LNCAP (cell line): ENCODE results near the gene IFT25.

Experiments
- TF ChIP-seq, protein P1 (sequence below): fragments of 450-650 bp; IDR thresholded peaks from 2 replicates; pipeline ENCODE4 v1.5.1; 2017; ENCODE audit warnings: mild to moderate bottlenecking

IFT25 gene

DNA sequence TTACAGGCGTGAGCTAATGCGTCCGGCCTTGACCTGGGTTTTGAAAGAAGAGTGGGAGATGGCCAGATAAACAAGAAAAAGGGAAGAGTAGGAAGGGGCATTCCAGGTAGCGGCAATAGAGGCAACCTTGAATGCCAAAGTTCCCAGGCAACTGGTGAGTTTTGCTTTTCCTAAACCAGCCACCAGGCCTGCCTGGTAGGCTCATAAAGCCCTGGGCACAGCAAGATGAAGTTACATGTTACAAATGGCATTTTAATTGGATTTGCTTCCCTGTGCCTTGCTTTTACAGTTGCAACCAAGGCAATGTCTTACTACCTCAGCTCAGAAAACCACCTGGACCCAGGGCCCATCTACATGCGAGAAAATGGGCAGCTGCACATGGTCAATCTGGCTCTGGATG lies 6.2 kb upstream of the IFT25 start:
- TF ChIP-seq, protein P1, sequence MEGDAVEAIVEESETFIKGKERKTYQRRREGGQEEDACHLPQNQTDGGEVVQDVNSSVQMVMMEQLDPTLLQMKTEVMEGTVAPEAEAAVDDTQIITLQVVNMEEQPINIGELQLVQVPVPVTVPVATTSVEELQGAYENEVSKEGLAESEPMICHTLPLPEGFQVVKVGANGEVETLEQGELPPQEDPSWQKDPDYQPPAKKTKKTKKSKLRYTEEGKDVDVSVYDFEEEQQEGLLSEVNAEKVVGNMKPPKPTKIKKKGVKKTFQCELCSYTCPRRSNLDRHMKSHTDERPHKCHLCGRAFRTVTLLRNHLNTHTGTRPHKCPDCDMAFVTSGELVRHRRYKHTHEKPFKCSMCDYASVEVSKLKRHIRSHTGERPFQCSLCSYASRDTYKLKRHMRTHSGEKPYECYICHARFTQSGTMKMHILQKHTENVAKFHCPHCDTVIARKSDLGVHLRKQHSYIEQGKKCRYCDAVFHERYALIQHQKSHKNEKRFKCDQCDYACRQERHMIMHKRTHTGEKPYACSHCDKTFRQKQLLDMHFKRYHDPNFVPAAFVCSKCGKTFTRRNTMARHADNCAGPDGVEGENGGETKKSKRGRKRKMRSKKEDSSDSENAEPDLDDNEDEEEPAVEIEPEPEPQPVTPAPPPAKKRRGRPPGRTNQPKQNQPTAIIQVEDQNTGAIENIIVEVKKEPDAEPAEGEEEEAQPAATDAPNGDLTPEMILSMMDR = no peak

DNA sequence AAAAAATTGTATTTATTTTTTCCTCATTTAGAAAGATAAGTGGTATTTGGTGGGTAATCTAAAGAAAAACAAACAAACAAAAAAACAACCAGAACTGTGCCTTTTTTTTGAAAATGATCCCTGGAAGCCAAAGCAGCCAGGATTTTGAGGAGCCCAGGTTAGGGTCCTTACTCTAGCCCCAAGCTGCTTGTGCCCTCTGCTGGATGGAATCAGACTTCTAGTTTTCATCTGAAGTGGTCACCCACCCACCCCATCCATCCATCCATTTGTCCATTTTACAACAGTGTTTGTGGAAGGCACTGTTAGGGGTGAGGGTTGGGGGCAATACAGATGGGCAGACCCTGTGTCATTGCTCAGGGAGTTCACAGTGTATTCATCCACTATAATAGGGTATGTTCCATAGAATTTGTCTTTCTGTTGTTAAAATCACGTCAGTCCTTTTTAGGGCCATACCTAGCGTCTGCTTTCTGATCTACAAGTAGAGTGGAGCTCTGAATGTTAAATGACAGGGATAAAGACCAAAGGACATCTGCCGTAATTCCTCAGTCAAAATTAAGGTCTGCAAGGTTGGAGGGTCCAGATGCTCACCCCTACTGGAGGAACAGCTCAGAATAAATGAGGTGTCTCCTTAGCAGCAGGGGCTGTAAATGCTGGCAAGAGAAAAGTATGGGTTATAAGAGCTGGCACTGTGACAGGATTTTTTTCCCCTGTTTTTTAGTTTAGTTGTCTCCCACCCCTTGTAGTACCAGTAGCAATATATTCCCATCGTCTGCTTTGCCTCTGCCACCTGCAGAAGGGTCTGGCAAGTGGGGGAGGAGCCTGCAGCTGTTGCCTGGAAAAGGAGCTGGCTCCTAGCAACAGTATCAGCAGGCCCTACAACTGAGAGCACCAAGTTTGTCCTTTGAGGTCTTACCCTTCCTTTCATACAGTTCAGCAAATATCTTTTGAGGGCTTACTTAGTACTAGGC lies 3.8 kb upstream of the IFT25 start:
- TF ChIP-seq, protein P1 = peak; percentile 58

DNA sequence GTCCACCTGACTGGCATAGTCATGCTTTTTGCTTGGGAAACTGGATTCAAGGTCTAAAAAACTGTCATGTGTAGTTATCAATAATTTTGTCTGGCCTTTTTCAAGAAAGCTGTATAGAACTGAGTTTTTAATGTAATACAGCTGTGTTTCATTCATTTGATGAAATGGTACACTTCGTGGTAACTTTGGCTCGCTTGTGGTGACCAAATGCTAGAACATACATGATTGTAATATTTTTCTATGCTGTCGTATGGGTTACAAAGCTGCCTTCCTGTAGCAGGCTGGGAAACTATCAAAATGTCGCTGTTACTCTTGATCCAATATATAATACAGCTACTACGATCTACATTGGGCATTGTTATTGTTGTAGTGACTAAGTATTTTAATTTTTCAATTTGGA lies 2.8 kb upstream of the IFT25 start:
- TF ChIP-seq, protein P1 = no peak

GRCh38 chr1:53947172-53947907 lies 1.8 kb upstream of the IFT25 start:
- TF ChIP-seq, protein P1 = no peak

DNA sequence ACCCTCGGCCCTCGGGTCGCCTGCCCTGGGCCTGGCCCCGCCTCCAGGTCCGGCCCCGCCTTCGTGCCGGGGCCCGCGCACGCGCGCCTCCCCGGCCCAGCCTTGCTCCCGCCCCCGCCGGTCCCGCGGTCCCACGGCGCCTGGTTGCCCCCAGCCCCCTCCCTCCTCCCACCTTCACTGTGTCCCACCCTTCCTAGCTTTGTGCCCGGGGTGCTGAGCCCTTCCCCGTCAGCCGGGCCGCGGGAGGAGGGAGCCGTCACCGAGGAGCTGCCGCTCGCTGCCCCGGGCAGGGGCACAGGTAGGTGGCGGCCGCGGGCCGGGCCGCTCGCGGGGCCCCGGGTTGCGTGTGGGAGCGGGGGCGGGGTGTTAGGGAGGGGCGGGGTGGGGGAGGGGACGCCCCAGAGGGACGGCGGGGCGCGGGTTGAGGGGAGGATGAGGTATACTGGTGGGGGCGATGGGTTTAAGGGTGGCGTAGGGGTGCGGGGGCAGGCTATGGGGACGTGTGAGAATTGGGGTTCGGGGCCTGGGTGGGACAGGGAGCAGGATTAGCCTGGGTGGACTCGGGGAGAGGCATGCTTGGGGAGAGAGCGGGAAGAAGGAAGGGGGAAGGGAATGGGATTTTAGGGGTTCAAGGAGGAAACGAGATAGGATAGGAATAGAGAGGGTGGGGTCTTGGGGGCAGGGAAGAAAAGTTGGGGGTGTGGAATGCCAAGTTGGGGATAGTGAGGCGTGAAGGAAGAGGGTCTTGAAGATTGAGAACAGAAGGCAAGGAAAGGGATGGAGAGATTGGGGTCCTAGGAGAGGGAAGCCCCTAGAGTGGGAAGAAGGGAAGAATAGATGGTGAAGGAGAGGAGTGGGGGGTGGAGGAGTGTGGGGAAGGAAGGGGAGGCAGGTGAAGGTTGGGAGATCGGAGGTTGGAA lies 1.0 kb upstream of the IFT25 start, which contains the start of gene LRRC42:
TSS of gene LRRC42 (plus strand) at position 99 of the 920 bp plus-strand sequence. CDS start 5,650 bp downstream, outside the sequence.
- TF ChIP-seq, protein P1 = peak; percentile 40

DNA sequence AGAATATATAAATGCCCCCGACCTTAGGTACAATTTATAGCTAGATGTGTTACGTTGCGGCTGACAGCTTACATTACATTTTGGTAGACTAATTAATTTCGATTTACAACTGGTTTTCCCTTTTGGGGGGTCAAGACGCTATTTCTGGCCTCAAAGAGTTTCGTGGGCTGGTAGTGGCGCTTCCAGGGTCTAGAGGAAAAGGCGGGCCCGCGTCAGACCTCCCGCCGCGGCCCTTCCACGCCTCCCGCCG lies 391 bp downstream of the IFT25 start:
- TF ChIP-seq, protein P1 = no peak
